PFSK-1 (cell line): ENCODE data around the gene OCEL1.

Source experiments
- POLR2AphosphoS5 ChIP-seq: IDR thresholded peaks from 2 replicates; pipeline ENCODE4 v1.6.1; 2012; ENCODE audit warnings: low read depth, mild to moderate bottlenecking, control low read depth, low read length, moderate library complexity
- SIN3A ChIP-seq: IDR thresholded peaks from 2 replicates; pipeline ENCODE4 v1.6.1; 2012; ENCODE audit warnings: mild to moderate bottlenecking, low read length, moderate library complexity, borderline replicate concordance; ENCODE audit not compliant: insufficient read depth
- TAF1 ChIP-seq: IDR thresholded peaks from 2 replicates; pipeline ENCODE4 v1.6.1; 2012; ENCODE audit warnings: low read length, control low read depth, borderline replicate concordance; ENCODE audit not compliant: insufficient read depth
- TF ChIP-seq, protein P1 (sequence below), 2 experiments: IDR thresholded peaks; 2 replicates each; pipeline versions ENCODE4 v1.6.1 to v1.8.0; 2011 to 2012; ENCODE audit warnings: low read depth in 2 of 2, low read length in 2 of 2, control low read depth in 1 of 2, inconsistent platforms in 1 of 2, mild to moderate bottlenecking in 1 of 2, moderate library complexity in 1 of 2; ENCODE audit not compliant: insufficient read depth in 1 of 2

DNA sequence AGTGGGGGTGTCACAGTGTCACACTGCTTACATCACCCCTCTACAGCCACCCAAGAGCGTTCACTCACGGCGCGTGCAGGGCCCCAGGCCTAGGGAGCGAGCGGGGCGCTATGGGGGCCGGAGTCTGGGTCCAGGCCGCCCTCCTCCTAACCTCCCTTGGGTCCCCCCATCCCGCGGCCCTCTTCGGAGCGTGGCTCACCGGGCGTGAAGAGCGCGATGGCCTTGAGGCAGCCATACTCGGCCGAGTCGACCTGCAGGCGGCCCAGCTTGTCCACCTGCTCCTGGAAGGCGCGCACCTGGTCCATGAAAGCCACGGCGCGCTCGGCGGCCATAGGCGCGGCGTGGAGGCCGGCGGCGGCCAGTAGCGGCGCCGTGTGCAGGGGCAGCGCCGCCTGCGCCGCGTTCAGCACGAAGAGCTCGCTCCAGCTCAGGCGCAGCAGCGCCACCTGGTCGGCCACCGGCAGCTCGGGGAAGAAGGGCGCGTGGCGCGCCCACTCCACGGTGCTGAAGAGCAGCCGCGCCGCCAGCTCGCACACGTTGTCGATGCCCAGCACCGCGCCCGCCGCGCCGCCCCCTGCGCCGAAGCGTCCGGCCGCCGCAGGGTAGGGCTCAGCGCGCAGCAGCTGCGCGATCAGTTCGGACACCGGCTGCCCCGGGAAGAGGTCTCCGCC is 9.4 kb downstream of the OCEL1 start:
- TF ChIP-seq TAF1 (no peak), POLR2AphosphoS5 (no peak), SIN3A (no peak)
- TF ChIP-seq, protein P1, sequence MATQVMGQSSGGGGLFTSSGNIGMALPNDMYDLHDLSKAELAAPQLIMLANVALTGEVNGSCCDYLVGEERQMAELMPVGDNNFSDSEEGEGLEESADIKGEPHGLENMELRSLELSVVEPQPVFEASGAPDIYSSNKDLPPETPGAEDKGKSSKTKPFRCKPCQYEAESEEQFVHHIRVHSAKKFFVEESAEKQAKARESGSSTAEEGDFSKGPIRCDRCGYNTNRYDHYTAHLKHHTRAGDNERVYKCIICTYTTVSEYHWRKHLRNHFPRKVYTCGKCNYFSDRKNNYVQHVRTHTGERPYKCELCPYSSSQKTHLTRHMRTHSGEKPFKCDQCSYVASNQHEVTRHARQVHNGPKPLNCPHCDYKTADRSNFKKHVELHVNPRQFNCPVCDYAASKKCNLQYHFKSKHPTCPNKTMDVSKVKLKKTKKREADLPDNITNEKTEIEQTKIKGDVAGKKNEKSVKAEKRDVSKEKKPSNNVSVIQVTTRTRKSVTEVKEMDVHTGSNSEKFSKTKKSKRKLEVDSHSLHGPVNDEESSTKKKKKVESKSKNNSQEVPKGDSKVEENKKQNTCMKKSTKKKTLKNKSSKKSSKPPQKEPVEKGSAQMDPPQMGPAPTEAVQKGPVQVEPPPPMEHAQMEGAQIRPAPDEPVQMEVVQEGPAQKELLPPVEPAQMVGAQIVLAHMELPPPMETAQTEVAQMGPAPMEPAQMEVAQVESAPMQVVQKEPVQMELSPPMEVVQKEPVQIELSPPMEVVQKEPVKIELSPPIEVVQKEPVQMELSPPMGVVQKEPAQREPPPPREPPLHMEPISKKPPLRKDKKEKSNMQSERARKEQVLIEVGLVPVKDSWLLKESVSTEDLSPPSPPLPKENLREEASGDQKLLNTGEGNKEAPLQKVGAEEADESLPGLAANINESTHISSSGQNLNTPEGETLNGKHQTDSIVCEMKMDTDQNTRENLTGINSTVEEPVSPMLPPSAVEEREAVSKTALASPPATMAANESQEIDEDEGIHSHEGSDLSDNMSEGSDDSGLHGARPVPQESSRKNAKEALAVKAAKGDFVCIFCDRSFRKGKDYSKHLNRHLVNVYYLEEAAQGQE (IDR thresholded peaks at IDR 0.05; ENCODE audit: insufficient read depth in 1 of 2, low read depth in 2 of 2, low read length in 2 of 2): no peak
